ENCODE data around the gene BMP8B.

DNA sequence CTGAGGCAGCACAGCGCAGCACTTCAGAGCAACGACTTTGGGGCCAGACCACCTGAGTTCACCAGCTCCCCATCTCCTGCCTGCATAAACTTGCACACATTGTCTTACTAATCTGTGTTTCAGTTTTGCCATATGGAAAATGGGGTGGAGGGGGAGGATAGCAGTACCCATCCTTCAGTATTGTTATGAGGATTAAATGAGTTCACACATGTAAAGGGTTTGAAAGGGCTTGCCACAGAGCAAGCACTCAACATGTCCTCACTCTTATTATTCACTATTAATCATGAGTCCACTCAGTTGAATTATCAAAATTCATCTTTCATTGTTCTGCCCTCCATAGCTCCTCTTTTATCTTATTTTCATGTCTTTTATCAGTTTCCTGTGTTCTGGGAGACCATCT lies 40.1 kb upstream of the BMP8B start:
- TF ChIP-seq, protein P1, sequence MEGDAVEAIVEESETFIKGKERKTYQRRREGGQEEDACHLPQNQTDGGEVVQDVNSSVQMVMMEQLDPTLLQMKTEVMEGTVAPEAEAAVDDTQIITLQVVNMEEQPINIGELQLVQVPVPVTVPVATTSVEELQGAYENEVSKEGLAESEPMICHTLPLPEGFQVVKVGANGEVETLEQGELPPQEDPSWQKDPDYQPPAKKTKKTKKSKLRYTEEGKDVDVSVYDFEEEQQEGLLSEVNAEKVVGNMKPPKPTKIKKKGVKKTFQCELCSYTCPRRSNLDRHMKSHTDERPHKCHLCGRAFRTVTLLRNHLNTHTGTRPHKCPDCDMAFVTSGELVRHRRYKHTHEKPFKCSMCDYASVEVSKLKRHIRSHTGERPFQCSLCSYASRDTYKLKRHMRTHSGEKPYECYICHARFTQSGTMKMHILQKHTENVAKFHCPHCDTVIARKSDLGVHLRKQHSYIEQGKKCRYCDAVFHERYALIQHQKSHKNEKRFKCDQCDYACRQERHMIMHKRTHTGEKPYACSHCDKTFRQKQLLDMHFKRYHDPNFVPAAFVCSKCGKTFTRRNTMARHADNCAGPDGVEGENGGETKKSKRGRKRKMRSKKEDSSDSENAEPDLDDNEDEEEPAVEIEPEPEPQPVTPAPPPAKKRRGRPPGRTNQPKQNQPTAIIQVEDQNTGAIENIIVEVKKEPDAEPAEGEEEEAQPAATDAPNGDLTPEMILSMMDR (IDR thresholded peaks at IDR 0.05; ENCODE audit: low read depth, low read length): no peak
- no peak for TF ChIP-seq POLR2A (IDR thresholded peaks at IDR 0.05; ENCODE audit: extremely low read depth, insufficient read length)
